IPS DF 4.7 (cell line): ENCODE data around the gene ZNF785.
"Not testable (repeated sequence)": the region's sequence is repeated elsewhere in the genome, so short reads cannot be mapped to it uniquely, and the experiment has no call there.

ENCODE experiments used
- DNase-seq: peaks from one replicate; pipeline ENCODE4 v3.0.0-alpha.2; 2013; ENCODE audit warnings: low spot score; ENCODE audit errors: extremely low read depth

The ZNF785 gene

DNA sequence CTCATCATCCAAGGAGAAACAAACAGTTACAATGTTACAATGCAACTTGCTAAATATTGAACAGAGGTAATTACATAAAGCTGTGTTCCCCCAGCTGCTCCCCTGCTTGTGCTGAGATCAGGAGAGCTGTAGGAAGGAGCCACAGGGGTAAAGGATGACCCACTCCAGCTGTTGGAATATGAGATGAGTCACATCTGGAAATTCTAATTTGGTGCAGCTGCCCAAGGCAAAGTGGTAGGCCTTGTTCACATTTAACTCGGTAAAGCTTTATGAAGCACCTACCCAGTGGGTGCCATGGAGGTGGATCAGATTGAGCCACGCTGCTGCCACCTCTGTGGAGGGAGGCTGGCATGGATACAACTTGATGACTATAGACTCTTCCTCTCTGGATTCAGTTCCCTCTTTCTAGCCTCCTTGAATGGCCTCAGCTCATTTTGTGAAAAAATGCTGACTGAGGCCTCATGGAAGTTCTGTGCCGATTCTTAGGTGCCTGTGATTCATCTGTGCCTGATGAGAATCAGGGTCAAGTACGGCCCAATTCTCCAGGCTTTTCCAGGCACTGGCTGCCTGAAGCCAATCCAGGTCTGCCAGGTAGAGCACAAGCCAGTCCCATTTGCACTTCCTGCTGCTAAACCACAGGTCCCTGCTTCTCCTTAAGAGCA lies 17.2 kb upstream of the ZNF785 start:
- DNase-seq, result no peak

DNA sequence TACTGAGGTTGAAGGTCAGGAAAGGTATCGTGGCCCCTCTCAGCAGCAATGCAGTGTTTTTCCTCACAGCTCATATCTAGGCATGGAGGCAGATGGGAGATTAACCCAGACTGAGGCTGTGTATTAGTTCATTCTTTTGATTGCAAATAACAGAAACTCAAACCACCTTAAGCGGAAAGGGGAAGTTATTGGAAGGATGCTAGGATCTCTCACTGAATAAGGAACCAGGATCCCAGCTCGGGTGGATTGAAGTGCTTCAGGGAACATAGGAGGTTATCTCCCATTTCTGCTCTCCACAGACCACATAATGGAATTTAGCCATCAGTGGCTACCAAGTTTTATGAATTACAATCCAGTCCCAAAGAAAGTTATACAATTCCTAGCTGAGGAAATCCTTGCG lies 16.5 kb upstream of the ZNF785 start:
- DNase-seq, result no peak

GRCh38 chr16:30600929-30601328 lies 15.4 kb upstream of the ZNF785 start:
- DNase-seq, result no peak

GRCh38 chr16:30600215-30600614 lies 14.7 kb upstream of the ZNF785 start:
- DNase-seq, result no peak

DNA sequence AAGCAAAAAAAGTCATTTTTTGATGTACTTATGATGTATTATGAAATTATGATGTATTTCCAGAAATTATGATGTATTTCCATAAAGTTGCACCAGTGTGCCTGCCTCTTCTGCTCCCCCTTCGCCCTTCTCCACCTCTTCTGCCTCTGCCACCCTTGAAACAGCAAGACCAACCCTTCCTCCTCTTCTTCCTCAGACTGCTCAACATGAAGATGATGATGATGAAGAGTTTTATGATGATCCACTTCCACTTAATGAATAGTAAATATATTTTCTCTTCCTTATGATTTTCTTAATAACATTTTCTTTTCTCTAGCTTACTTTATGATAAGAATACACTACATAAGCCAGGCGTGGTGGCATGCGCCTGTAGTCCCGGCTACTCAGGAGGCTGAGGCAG lies 7.4 kb upstream of the ZNF785 start:
- DNase-seq, result no peak

DNA sequence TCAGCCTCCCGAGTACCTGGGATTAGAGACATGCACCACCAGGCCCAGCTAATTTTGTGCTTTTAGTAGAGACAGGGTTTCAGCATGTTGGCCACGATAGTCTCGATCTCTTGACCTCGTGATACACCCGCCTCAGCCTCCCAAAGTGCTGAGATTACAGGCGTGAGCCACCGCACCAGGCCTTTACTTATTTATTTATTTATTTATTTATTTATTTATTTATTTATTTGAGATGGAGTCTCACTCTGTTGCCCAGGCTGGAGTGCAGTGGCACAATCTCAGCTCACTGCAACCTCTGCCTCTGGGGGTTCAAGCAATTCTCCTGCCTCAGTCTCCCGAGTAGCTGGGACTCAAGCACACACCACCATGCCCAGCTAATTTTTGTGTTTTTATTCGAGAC lies 5.4 kb upstream of the ZNF785 start:
- DNase-seq, result not testable (repeated sequence)

DNA sequence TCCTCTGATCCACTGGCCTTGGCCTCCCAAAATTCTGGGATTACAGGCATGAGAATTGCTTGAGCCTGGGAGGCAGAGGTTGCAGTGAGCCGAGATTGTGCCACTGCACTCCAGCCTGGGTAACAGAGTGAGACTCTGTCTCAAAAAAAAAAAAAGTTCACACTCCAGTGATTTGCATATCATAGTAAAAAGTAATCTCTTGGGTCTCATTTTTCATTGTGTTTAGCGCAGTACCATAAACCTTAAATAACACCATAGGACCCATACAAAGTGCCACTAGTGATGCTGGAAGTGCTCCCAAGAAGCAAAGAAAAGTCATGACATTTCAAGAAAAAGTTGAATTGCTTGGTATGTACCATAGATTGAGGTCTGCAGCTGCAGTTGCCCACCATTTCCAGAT lies 4.1 kb upstream of the ZNF785 start:
- not testable (repeated sequence) for DNase-seq

DNA sequence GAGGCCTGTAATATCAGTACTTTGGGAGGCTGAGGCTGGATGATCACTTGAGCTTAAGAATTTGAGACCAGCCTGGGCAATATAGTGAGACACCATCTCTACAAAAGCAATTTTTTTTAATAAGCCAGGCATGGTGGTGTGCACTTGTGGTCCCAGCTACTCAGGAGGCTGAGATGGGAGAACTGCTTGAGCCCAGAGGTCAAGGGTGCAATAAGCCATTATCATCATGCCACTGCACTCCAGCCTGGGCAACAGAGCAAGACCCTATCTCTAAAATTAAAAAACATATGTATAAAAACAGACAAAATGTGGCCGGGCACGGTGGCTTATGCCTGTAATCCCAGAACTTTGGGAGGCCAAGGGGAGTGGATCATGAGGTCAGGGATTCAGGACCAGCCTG lies 3.2 kb upstream of the ZNF785 start:
- no peak for DNase-seq

DNA sequence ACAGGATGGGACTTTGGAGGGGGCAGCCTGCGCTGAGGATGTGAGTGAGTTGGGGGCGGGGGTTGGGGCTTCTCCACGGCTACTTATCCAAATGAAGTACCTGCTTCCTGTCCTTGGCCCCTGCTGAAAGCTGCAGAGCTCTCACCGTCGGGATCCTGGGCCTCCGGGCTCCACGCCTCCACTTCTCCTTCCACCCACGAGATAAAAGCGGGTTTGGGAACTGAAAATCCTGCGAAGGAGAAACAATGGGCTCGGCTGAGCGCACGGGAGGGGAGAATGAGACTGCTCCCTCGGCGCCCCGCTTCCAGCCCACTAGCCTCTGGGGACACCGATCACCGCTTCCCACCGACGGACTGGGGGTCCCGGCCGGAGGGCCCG lies 486 bp downstream of the ZNF785 start:
- no peak for DNase-seq

- no peak for DNase-seq
Observed at GRCh38 chr16:30582611-30583340, 2.7 kb downstream of the ZNF785 start.

DNA sequence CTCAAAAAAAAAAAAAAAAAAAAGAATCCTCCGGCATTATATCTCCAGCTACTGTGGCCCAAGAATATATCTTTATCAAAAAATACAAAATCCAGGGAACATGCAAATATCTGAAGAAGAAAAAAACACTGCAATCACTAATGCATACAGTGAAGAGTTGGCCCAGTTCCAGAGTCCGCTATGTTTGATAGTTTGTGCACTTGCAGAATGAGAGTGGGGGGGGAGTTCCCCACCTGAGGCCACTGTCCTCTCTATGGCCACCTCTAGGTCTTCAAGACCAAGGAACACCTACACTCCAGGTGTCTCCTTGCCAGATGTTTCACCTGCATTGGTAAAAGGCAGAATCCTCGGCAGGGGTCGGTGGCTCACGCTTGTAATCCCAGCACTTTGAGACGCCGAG lies 4.0 kb downstream of the ZNF785 start:
- no peak for DNase-seq

GRCh38 chr16:30574678-30575077 lies 10.8 kb downstream of the ZNF785 start:
- DNase-seq, result no peak

DNA sequence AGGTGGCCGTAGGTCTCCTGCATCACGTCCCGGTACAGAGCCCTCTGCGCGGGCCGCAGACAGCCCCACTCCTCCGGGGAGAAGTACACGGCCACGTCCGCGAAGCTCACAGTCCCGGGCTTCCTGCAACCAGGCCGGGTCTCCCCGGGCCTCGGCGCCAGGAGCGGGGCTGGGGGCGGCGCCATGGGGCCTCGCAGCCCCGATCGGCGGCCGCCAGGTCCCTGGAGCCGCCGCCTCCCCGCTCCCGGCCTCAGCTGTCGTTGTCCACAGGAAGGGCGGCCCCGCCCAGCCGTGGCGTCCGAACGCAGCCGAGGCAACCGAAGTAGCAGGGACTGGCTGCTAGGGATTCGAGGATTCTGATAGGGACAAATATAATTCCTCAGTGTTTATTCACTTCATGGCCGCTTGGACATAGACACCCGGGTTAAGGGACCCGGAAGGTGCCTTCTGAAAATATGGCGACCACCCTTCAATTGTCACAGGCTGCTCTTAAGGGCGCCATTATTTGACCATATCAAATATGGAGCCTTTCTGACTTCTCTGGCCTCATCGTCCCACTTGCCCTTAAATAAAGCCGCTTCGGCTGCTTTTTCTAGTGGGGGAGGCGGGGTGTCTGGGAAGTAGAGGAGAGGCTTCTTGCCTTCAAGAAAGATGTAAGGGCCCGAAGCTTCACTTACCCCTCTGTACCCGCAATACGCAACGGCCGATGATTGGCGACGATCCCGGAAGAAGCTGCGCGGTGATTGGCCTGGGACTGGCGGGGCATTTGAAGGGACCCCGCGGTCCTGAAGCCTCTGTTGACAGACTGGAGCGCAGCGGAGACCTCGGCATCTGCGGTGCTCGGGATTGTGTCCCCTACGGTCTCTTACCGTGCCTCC lies 13.8 kb downstream of the ZNF785 start, which contains the start of gene ZNF688:
ZNF688 (minus strand) TSS at position 270 of the 878 bp plus-strand sequence; CDS start at position 185, 85 bp downstream.
- DNase-seq, result peak; percentile 82

- DNase-seq, result no peak
Observed at GRCh38 chr16:30570636-30571444, 14.7 kb downstream of the ZNF785 start.

DNA sequence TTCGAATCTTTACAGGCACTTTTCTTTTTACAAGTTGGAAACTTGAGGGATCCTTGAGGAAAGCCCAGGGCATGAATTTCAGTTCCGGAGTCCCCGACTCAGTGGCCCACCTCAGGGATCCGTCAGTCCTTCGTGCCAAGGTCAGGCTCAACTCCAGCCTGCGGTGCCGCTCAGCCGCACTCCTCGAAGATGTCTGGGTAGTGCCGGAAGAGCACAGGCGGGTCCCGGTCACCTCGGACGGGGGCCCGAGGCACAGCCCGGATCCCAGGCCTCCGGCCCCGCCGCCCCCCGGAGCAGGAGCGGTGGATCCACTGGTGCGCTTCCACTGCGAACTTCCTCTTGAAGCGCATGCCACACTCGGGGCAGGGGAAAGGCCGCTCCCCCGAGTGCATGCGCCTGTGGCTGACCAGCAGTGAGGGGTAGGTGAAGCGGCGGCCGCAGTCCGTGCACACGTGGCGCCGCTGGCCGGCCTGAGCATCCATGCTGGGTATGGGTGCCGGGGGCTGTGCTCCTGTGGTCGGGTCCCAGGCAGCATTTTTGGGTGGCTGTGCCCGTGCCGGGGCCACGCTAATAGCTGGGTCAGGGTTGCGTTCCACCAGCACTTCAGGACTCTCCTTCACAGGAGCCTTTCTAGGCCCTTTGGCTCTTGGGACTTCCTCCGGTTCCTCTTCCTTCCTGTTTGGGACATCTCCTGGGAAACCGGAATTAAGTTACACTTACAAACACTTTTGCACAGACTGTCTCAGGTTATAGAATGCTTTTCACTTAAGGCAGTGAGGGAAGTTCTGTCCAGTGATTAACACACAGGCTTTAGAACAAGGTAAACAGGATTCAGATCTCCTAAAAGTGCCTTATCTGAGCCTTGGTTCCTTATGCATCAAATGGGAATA lies 15.5 kb downstream of the ZNF785 start:
- DNase-seq, result no peak

- DNase-seq, result no peak
Observed at GRCh38 chr16:30569281-30569680, 16.2 kb downstream of the ZNF785 start.

DNA sequence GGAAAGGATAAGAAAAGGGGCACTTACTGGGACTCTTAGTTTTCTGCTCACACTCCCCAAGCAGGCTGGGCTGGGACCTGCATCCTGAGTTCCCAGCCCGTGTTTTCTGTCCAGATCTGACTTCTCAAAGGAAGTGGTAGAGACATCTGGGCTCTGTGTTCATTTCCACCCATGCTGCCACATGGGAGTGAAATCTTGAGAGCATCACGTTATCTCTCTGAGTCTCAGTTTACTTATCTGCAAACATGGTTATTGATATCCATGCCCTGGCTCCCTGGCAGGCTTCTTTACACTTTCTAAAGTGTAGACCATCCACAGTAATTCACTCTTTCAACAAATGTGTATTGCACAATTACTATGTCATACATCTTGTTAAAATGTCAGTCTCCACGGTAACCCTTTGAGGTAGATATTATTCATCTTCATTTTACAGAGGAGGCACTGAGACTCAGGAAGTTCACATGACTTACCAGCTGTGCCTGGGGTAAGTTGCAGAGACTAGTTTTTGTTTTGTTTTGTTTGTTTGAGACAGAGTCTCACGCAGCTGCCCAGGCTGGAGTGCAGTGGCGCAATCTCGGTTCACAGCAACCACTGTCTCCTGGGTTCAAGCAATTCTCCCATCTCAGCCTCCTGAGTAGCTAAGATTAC lies 17.4 kb downstream of the ZNF785 start:
- DNase-seq, result no peak

- no peak for DNase-seq
Observed at GRCh38 chr16:30567160-30567990, 18.1 kb downstream of the ZNF785 start.

DNA sequence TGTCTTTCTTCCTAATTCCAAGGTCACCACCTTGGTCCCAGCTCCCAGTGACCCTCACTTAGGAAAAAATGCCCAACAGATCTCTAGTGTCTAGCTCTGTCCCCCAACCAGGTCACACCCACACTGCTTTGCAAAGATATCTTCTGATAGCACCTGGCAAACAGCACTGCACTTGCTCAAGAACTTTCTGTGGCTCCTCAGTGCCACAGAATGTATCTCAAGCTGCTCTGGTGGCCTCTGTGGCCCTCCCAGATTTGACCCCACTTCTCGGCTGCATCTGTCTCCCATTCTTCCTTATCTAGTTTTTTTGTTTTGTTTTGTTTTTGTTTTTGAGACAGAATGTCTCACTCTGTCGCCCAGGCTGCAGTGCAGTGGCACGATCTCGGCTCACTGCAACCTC lies 19.0 kb downstream of the ZNF785 start:
- no peak for DNase-seq
